Psoas muscle (tissue), 8 donors: ENCODE data around the gene MAP4K4. TPM values are rescaled to one million over a fixed set of nuclear protein-coding genes. Genes with fewer than 3 reads are reported as not detected.
"Not testable (repeated sequence)": the region's sequence is repeated elsewhere in the genome, so short reads cannot be mapped to it uniquely, and the experiment has no call there.

Experiments
- ATAC-seq, 4 donors: fragments of 200-7000 bp; cut with Tn5 transposase; one replicate each; pipeline ENCODE4 v1.9.1; 2020; ENCODE audit warnings: moderate library complexity in 3 of 4, mild to moderate bottlenecking in 2 of 4
- DNase-seq, 2 donors: peaks; one replicate each; pipeline ENCODE4 v3.0.0-alpha.2; 2020
- H3K27ac ChIP-seq: fragments of 200-600 bp; one replicate; pipeline ENCODE4 v1.8.0; 2022
- H3K27me3 ChIP-seq, 3 donors: fragments of 200-600 bp in 1 of 3; one replicate each; pipeline versions ENCODE4 v1.6.1 to v1.8.0; 2013 to 2022; ENCODE audit warnings: low read length in 2 of 3, mild to moderate bottlenecking in 2 of 3, moderate library complexity in 1 of 3; ENCODE audit not compliant: insufficient read depth in 3 of 3
- H3K36me3 ChIP-seq, 2 donors: fragments of 200-600 bp in 1 of 2; one replicate each; pipeline versions ENCODE4 v1.6.1 to v1.8.0; 2013 to 2022; ENCODE audit warnings: low read depth in 1 of 2, mild to moderate bottlenecking in 1 of 2, moderate library complexity in 1 of 2; ENCODE audit not compliant: insufficient read depth in 1 of 2
- H3K4me1 ChIP-seq: fragments of 200-600 bp; one replicate; pipeline ENCODE4 v1.8.0; 2022
- H3K4me3 ChIP-seq: fragments of 200-600 bp; one replicate; pipeline ENCODE4 v1.8.0; 2022; ENCODE audit warnings: mild to moderate bottlenecking
- H3K9me3 ChIP-seq: fragments of 200-600 bp; one replicate; pipeline ENCODE4 v1.8.0; 2022
- CTCF ChIP-seq: fragments of 200-600 bp; IDR thresholded peaks from one replicate; pipeline ENCODE4 v1.8.0; 2022; ENCODE audit warnings: antibody characterized with exemption
- whole genome bisulfite sequencing, 3 donors: extraction: QIAGEN DNeasy Blood & Tissue Kit; methylation state at CpG; one replicate each; pipeline versions ENCODE4 v1.1.6 to v1.1.7; 2013; 5-methylcytosine and 5-hydroxymethylcytosine counted together
- intact Hi-C, 2 donors: fragments of 100-400 bp; cut with DNase I; formaldehyde crosslinking; loops; one replicate each; pipeline versions ENCODE4 v1.11.0 to v1.14.2; 2022
- polyA plus RNA-seq, 3 donors: library from polyadenylated mRNA; stranded (reverse); fragments of 200-250 nt; gene quantifications; one replicate each; pipeline ENCODE4 v1.2.3, GENCODE V29; 2013
- total RNA-seq, 4 donors: library from RNA; stranded (reverse); fragmentation: NEBNext Ultra II Directional in 2 of 4; extraction: Animal tissue kit (Norgen Biotek cat#: 25700) in 2 of 4; gene quantifications; one replicate each; pipeline versions ENCODE4 v1.2.1 to v1.2.4, GENCODE V29; 2021 to 2023
- donor health status: healthy with polysubstance abuse.
- donor health status: DM: no; HTN: no; CAD: no; lungs with moderate emphysema.
- donor health status: Bipolar disorder and iron deficiency.
- donor health status: healthy.
- donor health status: DM: yes; HTN: yes; CAD: no.
- donor health status: DM: no; HTN: no; CAD: no.
- donor health status: DM: no; HTN: no; CAD: no.
- donor health status: DM: yes; HTN: yes; CAD: no.

Gene MAP4K4
- total and polyA plus RNA-seq, 7 donors: 20.1 to 99.9 (median 80.4) TPM

- H3K4me1 ChIP-seq: no peaks in the 10 kb centered on the region
- no peak for TF ChIP-seq CTCF
- H3K4me3 ChIP-seq: no peak overlapping the region
- no peak for DNase-seq
- H3K9me3 ChIP-seq: no peaks in the 10 kb centered on the region
- no peak overlapping the region for H3K27ac ChIP-seq
- no peak for ATAC-seq
- no peaks in the 10 kb centered on the region for H3K27me3 ChIP-seq
- H3K36me3 ChIP-seq: no peaks in the 10 kb centered on the region
- intact Hi-C loops: no loop called here
- WGBS, 3 donors: 78 to 84% (median 80%) methylated on average over 3 of the region's 3 CpGs
Measured at GRCh38 chr2:101930019-101930418, 232.5 kb downstream of the MAP4K4 start.

GRCh38 chr2:101930847-101931246, 233.3 kb downstream of the MAP4K4 start:
- Histone ChIP-seq H3K27ac (no peak overlapping the region), H3K27me3 (no peaks in the 10 kb centered on the region), H3K36me3 (no peaks in the 10 kb centered on the region), H3K9me3 (no peaks in the 10 kb centered on the region), H3K4me1 (no peaks in the 10 kb centered on the region), H3K4me3 (no peak overlapping the region)
- WGBS, 3 donors: 77 to 85% (median 82%) methylated on average over 4 of the region's 4 CpGs
- no peak for TF ChIP-seq CTCF
- DNase-seq (no peak), ATAC-seq (no peak)
- intact Hi-C loops: no loop called here

- Histone ChIP-seq H3K4me1 (no peaks in the 10 kb centered on the region), H3K4me3 (no peak overlapping the region), H3K27me3 (no peaks in the 10 kb centered on the region), H3K36me3 (no peaks in the 10 kb centered on the region), H3K27ac (no peak overlapping the region), H3K9me3 (no peaks in the 10 kb centered on the region)
- intact Hi-C loops: no loop called here
- no peak for TF ChIP-seq CTCF
- no peak for ATAC-seq
- 74 to 85% (median 78%) methylated on average over 3 of the region's 3 CpGs for WGBS, 3 donors
- DNase-seq: no peak
Measured at GRCh38 chr2:101931402-101931801, 233.9 kb downstream of the MAP4K4 start.

GRCh38 chr2:101935764-101936163, 238.3 kb downstream of the MAP4K4 start:
- H3K27me3 ChIP-seq, H3K4me3 ChIP-seq, DNase-seq, H3K36me3 ChIP-seq, H3K27ac ChIP-seq, H3K9me3 ChIP-seq, ATAC-seq, H3K4me1 ChIP-seq, intact Hi-C loops: not testable (repeated sequence)
- 74 to 77% (median 76%) methylated on average over 4 of the region's 4 CpGs for WGBS, 3 donors

GRCh38 chr2:101942851-101943250, 245.3 kb downstream of the MAP4K4 start:
- Histone ChIP-seq H3K36me3 (no peaks in the 10 kb centered on the region), H3K4me3 (no peak overlapping the region), H3K4me1 (no peaks in the 10 kb centered on the region), H3K27me3 (no peaks in the 10 kb centered on the region), H3K9me3 (peaks cover 7% of the 10 kb centered on the region), H3K27ac (no peak overlapping the region)
- no peak for TF ChIP-seq CTCF
- DNase-seq: no peak
- 60 to 73% (median 60%) methylated on average over 3 of the region's 3 CpGs for WGBS, 3 donors
- no peak for ATAC-seq
- intact Hi-C loops: no loop called here

Other genes starting within 250 kb of the MAP4K4 start
- under 1 TPM in 1 of 4 donors, not detected in 3; 0.12 TPM for gene RFX8, start 222.6 kb upstream of the MAP4K4 start, total RNA-seq
- gene RFX8, start 222.6 kb upstream of the MAP4K4 start, polyA plus RNA-seq: under 1 TPM in 2 of 3 donors, not detected in 1; 0.03 to 0.29 TPM